ENCODE measurements around the gene MGLL.
A peak's percentile ranks its signal among the peaks of the same experiment; 100 is the strongest.

Gene MGLL

DNA sequence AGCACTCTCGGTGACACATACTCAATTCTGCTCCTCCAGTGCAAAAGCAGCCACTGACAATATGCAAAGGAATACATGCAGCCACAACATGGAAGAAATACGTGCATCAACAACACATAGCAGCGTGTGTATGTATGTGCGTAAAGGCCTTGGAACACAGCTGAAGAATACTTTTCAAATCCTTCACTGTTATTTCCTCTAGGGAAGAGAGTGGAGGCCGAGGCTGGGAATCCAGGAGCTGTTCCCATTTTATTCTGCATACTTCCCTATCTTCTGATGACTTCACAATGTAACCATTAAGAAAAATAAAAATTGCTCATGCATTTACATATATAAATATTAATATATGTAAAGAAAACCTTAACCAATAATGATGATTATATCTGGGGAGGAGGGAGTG, 36.6 kb upstream of the MGLL start:
- TF ChIP-seq, protein P1, sequence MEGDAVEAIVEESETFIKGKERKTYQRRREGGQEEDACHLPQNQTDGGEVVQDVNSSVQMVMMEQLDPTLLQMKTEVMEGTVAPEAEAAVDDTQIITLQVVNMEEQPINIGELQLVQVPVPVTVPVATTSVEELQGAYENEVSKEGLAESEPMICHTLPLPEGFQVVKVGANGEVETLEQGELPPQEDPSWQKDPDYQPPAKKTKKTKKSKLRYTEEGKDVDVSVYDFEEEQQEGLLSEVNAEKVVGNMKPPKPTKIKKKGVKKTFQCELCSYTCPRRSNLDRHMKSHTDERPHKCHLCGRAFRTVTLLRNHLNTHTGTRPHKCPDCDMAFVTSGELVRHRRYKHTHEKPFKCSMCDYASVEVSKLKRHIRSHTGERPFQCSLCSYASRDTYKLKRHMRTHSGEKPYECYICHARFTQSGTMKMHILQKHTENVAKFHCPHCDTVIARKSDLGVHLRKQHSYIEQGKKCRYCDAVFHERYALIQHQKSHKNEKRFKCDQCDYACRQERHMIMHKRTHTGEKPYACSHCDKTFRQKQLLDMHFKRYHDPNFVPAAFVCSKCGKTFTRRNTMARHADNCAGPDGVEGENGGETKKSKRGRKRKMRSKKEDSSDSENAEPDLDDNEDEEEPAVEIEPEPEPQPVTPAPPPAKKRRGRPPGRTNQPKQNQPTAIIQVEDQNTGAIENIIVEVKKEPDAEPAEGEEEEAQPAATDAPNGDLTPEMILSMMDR (IDR thresholded peaks at IDR 0.05; ENCODE audit: extremely low read depth, missing control alignments) = no peak
- DNase-seq (ENCODE audit: low spot score) = no peak

DNA sequence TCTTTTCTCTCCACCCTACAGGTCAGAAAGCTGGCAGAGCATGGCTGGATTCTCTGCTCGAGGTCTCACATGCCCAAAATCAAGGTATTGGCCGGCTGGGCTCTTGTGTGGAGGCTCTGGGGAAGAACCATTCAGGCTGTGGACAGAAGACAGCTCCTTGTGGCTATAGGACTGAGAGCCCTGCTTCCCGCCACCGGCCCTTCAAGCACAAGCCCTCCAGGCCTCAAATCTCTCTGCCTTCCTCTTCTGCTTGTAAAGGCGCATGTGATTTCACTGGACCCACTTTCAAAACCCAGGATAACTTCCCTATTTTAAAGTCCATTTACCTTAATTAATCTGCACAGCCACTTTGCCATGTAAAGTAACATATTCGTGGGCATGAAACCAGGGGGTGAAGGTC, 36.2 kb upstream of the MGLL start:
- TF ChIP-seq, protein P1 (IDR thresholded peaks at IDR 0.05; ENCODE audit: extremely low read depth, missing control alignments) = no peak

DNA sequence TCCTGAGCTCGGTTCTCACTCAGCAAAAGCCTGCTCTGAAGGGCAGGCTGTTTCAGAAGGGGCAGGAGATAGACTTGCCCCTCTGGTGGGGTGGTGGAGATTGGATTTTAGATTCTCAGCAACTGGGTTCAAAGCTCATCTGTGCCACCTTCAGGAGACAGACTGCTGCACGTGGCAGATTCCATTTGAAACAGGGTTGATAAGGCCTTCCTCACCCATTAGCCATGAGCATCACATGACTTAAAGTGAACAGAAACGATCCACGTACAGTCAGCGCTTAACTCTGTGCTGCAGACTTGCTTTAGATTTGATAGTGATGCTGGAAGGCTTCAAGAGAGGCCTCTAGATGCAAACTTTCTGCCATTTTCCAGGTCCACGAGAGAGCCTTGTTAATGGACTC, 35.0 kb upstream of the MGLL start:
- DNase-seq (ENCODE audit: low spot score) = peak; percentile 41
- TF ChIP-seq, protein P1 (IDR thresholded peaks at IDR 0.05; ENCODE audit: extremely low read depth, missing control alignments) = no peak

More for the DNA sequence above, 36.2 kb upstream of the MGLL start:
- DNase-seq (ENCODE audit: low spot score) = no peak

DNA sequence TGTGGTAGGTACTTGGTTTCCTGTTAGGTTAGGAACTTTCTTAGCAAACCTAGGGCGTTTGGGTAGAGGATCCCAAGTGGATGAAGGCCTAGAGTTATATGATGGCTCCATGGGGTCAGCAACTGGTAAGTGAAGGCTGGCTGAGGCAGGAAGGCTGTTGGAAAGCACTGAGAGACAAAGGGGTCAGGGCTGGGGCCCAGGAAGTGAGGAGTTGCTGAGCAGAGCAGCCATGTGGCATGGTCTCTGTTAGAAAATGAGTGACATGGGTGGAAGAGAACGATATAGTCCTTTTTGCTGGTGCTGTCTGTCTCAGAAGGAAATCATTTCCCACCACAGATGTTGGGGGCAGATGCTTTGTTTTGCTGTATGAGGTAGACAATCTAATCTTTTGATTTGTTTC, 34.5 kb upstream of the MGLL start:
- TF ChIP-seq, protein P1 (IDR thresholded peaks at IDR 0.05; ENCODE audit: extremely low read depth, missing control alignments) = no peak
- no peak for DNase-seq (ENCODE audit: low spot score)

DNA sequence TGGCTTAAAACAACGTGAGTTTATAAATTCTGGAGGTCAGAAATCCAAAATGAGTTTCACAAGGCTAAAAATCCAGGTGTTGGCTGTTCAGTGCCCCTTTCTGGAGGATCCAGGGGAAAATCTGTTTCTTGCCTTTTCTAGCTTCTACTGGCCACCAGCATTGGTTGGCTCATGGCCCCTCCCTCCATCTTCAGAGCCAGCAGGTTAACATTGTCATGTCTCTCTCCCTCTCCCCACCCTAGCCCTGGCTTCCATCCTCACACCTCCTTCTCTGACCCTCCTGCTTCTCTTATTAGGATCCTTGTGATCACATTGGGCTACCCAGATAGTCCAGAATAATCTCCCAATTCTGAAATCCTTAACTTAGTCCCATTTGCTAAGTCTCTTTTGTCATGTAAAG, 32.9 kb upstream of the MGLL start:
- no peak for DNase-seq (ENCODE audit: low spot score)
- TF ChIP-seq, protein P1 (IDR thresholded peaks at IDR 0.05; ENCODE audit: extremely low read depth, missing control alignments) = no peak

DNA sequence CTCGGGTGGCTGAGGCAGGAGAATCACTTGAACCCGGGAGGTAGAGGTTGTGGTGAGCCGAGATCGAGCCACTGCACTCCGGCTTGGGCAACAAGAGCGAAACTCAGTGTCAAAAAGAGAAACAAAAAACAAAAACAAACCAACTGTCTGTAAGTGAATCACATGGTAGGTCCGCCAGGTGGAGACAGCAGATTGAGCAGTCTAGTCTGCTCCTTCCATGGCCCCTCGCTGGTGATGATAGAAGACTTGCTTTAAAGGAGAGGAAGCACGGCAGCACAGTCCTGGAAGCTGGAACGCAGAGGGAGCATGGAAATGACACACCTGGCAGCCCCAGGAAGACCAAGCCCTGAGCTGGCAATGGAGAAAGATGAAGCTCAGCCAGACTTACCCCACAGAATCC, 31.4 kb upstream of the MGLL start:
- DNase-seq (ENCODE audit: low spot score) = no peak
- TF ChIP-seq, protein P1 (IDR thresholded peaks at IDR 0.05; ENCODE audit: extremely low read depth, missing control alignments) = no peak

DNA sequence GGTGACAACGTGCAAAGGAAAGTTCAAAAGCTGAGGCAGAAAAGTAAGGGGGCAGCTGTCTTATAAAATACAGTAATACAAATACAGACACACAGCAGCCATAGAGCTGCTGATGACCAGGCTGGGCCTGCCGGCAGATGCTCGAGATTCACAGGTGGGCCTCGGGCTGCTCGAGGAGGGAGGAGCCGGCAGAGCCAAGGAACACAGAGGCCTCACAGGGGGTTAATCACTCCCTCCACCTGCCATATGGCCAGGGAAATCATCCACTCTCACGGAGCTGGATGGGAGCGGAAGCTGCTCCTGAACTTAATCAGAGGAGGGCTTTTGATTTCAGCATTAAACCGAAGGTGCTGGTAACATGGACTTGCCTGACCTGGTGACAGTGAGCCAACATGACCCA, 29.6 kb upstream of the MGLL start:
- no peak for DNase-seq (ENCODE audit: low spot score)
- TF ChIP-seq, protein P1 (IDR thresholded peaks at IDR 0.05; ENCODE audit: extremely low read depth, missing control alignments) = no peak

Measured in GM20000 (cell line).